K562 (cell line): ENCODE measurements around the gene IPP. TPM values are rescaled to one million over a fixed set of nuclear protein-coding genes. Genes with fewer than 3 reads are reported as not detected.

Experiments used
- AFF1 ChIP-seq, 2 experiments: fragments of 450-650 bp; IDR thresholded peaks; 2 replicates each; pipeline ENCODE4 v1.6.1; 2018; ENCODE audit warnings: mild to moderate bottlenecking in 2 of 2, low read depth in 1 of 2; ENCODE audit not compliant: partially characterized antibody in 2 of 2
- DPF2 ChIP-seq: fragments of 450-650 bp; IDR thresholded peaks from 2 replicates; pipeline ENCODE4 v1.6.1; 2016
- ETV6 ChIP-seq, 3 experiments: fragments of 150-350 bp in 1 of 3; sonication (generic) in 1 of 3; formaldehyde crosslinking in 1 of 3; IDR thresholded peaks; 2 replicates each; pipeline versions ENCODE4 v1.6.1 to v1.8.0; 2014 to 2022; ENCODE audit warnings: borderline replicate concordance in 2 of 3, low read depth in 2 of 3, antibody characterized with exemption in 1 of 3, low read length in 1 of 3, mild to moderate bottlenecking in 1 of 3, missing genetic modification reagents in 1 of 3
- GTF2A2 ChIP-seq: IDR thresholded peaks from 2 replicates; pipeline ENCODE4 v1.6.1; 2016; ENCODE audit warnings: mild to moderate bottlenecking, missing genetic modification characterization, missing compliant biosample characterization
- GTF2E2 ChIP-seq: fragments of 200-800 bp; sonication (Bioruptor generic); IDR thresholded peaks from 2 replicates; pipeline ENCODE4 v1.6.1; 2016; ENCODE audit warnings: missing genetic modification characterization, missing compliant biosample characterization
- JUND ChIP-seq, 2 experiments: IDR thresholded peaks; 2 replicates in 1 of 2; 3 replicates in 1 of 2; pipeline ENCODE4 v1.6.1; 2011; ENCODE audit warnings: borderline replicate concordance in 2 of 2, low read depth in 2 of 2, low read length in 2 of 2, improper control_type of control experiment in 1 of 2, missing biosample characterization in 1 of 2, missing genetic modification characterization in 1 of 2, missing genetic modification reagents in 1 of 2
- PHF20 ChIP-seq: fragments of 450-650 bp; IDR thresholded peaks from 2 replicates; pipeline ENCODE4 v1.6.1; 2018; ENCODE audit not compliant: partially characterized antibody
- SMARCA5 ChIP-seq: fragments of 450-650 bp; IDR thresholded peaks from 2 replicates; pipeline ENCODE4 v1.6.1; 2016
- SRSF9 ChIP-seq: fragments of 200-400 bp; formaldehyde crosslinking; IDR thresholded peaks from 2 replicates; pipeline ENCODE4 v1.6.1; 2017; ENCODE audit warnings: low read depth, low read length, borderline replicate concordance
- XRCC5 ChIP-seq: fragments of 200-400 bp; formaldehyde crosslinking; IDR thresholded peaks from 2 replicates; pipeline ENCODE4 v1.6.1; 2017; ENCODE audit warnings: low read depth, mild to moderate bottlenecking, low read length
- ZBED1 ChIP-seq: IDR thresholded peaks from 2 replicates; pipeline ENCODE4 v1.6.1; 2014
- ZBTB1 ChIP-seq: sonication (generic); formaldehyde crosslinking; IDR thresholded peaks from 2 replicates; pipeline ENCODE4 v1.8.1; 2023; ENCODE audit warnings: missing genetic modification reagents, low read depth, mild to moderate bottlenecking, borderline replicate concordance
- ZNF41 ChIP-seq: fragments of 250-450 bp; sonication (Bioruptor Pico); conservative IDR thresholded peaks from 2 replicates; pipeline ENCODE4 v1.4.0; 2020; ENCODE audit warnings: mild to moderate bottlenecking
- ZNF584 ChIP-seq: fragments of 200-800 bp; sonication (Bioruptor generic); IDR thresholded peaks from 2 replicates; pipeline ENCODE4 v1.6.1; 2016; ENCODE audit warnings: low read depth, mild to moderate bottlenecking, missing genetic modification characterization, missing compliant biosample characterization
- ZNF77 ChIP-seq: fragments of 250-450 bp; sonication (Bioruptor Pico); IDR thresholded peaks from 2 replicates; pipeline ENCODE4 v1.5.0; 2020
- polyA plus RNA-seq, 8 experiments: library from polyadenylated mRNA; depleted of rRNA in 4 of 8; stranded (reverse) in 5 of 8; unstranded in 3 of 8; fragments of >200 nt; fragmentation: Nextera tagmentation in 2 of 8; fragmentation: Illumina TruSeq in 1 of 8; extraction: Ambion mirVana in 2 of 8; extraction: Trizol in 1 of 8; gene quantifications; 2 replicates each; pipeline versions ENCODE4 v1.2.1 to v1.2.3, GENCODE V29; 2011 to 2014; ENCODE audit warnings: inconsistent platforms in 1 of 8, missing spikeins in 1 of 8
- total RNA-seq, 7 experiments: library from RNA; depleted of rRNA in 6 of 7; stranded (reverse); fragments of >200 nt in 6 of 7; fragmentation: Illumina TruSeq in 2 of 7; extraction: Trizol in 2 of 7; gene quantifications; 2 replicates each; pipeline versions ENCODE4 v1.2.1 to v1.2.3, GENCODE V29; 2011 to 2021; ENCODE audit warnings: low replicate concordance in 1 of 7
- TF ChIP-seq, protein P1 (sequence below): fragments of 450-650 bp; formaldehyde crosslinking; IDR thresholded peaks from 2 replicates; pipeline ENCODE4 v1.4.0; 2022; ENCODE audit warnings: missing genetic modification characterization
- TF ChIP-seq, protein P2 (sequence below): sonication (generic); formaldehyde crosslinking; IDR thresholded peaks from 2 replicates; pipeline ENCODE4 v1.8.1; 2023; ENCODE audit warnings: mild to moderate bottlenecking, missing genetic modification reagents
- TF ChIP-seq, protein P3 (sequence below): fragments of 450-650 bp; formaldehyde crosslinking; IDR thresholded peaks from 2 replicates; pipeline ENCODE4 v1.4.0; 2022; ENCODE audit warnings: mild to moderate bottlenecking, moderate library complexity

The IPP gene
- total and polyA plus RNA-seq, 9 of the 15 experiments (the other 6 are each of a cell fraction or from before 2014, with no cell fraction given), result 6.9 to 15.1 (median 9.7) TPM

- TF ChIP-seq AFF1 (IDR thresholded peaks at IDR 0.05; ENCODE audit: low read depth in 1 of 2, partially characterized antibody in 2 of 2) (no peak), DPF2 (no peak), ZNF41 (CRISPR knock-in tag) (no peak), JUND (IDR thresholded peaks at IDR 0.05; ENCODE audit: borderline replicate concordance, low read depth, low read length) (no peak), JUND (tag; IDR thresholded peaks at IDR 0.05; ENCODE audit: borderline replicate concordance, low read depth, low read length) (no peak), ZBED1 (no peak), ETV6 (IDR thresholded peaks at IDR 0.05; ENCODE audit: borderline replicate concordance in 1 of 2, low read depth in 2 of 2, low read length in 1 of 2) (no peak), ETV6 (CRISPR knock-in tag; IDR thresholded peaks at IDR 0.05; ENCODE audit: borderline replicate concordance) (no peak), GTF2E2 (tag) (0 out of 2 replicates have a peak, but pooled peaks have one; percentile 14), XRCC5 (no peak), GTF2A2 (tag) (no peak), PHF20 (no peak), ZBTB1 (CRISPR knock-in tag) (no peak), SRSF9 (no peak), SMARCA5 (0 out of 2 replicates have a peak, but pooled peaks have one; percentile 27), ZNF77 (CRISPR knock-in tag) (no peak), ZNF584 (CRISPR knock-in tag) (no peak)
- TF ChIP-seq, protein P1, sequence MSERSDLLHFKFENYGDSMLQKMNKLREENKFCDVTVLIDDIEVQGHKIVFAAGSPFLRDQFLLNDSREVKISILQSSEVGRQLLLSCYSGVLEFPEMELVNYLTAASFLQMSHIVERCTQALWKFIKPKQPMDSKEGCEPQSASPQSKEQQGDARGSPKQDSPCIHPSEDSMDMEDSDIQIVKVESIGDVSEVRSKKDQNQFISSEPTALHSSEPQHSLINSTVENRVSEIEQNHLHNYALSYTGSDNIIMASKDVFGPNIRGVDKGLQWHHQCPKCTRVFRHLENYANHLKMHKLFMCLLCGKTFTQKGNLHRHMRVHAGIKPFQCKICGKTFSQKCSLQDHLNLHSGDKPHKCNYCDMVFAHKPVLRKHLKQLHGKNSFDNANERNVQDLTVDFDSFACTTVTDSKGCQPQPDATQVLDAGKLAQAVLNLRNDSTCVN (CRISPR knock-in tag), result 0 out of 2 replicates have a peak, but pooled peaks have one; percentile 46
- TF ChIP-seq, protein P2, sequence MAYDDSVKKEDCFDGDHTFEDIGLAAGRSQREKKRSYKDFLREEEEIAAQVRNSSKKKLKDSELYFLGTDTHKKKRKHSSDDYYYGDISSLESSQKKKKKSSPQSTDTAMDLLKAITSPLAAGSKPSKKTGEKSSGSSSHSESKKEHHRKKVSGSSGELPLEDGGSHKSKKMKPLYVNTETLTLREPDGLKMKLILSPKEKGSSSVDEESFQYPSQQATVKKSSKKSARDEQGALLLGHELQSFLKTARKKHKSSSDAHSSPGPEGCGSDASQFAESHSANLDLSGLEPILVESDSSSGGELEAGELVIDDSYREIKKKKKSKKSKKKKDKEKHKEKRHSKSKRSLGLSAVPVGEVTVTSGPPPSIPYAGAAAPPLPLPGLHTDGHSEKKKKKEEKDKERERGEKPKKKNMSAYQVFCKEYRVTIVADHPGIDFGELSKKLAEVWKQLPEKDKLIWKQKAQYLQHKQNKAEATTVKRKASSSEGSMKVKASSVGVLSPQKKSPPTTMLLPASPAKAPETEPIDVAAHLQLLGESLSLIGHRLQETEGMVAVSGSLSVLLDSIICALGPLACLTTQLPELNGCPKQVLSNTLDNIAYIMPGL (CRISPR knock-in tag), result no peak
- TF ChIP-seq, protein P3, sequence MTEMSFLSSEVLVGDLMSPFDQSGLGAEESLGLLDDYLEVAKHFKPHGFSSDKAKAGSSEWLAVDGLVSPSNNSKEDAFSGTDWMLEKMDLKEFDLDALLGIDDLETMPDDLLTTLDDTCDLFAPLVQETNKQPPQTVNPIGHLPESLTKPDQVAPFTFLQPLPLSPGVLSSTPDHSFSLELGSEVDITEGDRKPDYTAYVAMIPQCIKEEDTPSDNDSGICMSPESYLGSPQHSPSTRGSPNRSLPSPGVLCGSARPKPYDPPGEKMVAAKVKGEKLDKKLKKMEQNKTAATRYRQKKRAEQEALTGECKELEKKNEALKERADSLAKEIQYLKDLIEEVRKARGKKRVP (CRISPR knock-in tag), result 0 out of 2 replicates have a peak, but pooled peaks have one; percentile 16
Measured at GRCh38 chr1:45685308-45686014, 65.0 kb downstream of the IPP start (continued).
